Skeletal muscle tissue (tissue), 5 donors: ENCODE results near the gene VWF. TPM values are rescaled to one million over a fixed set of nuclear protein-coding genes. Genes with fewer than 3 reads are reported as not detected.

Experiments
- H3K27ac ChIP-seq: one replicate; pipeline ENCODE4 v1.7.0; 2013; ENCODE audit warnings: mild to moderate bottlenecking, low read depth, low read length, inconsistent platforms
- H3K27me3 ChIP-seq, 3 donors: one replicate each; pipeline ENCODE4 v1.7.0; 2013; ENCODE audit warnings: low read length in 3 of 3; ENCODE audit not compliant: control insufficient read depth in 3 of 3, insufficient read depth in 3 of 3
- H3K36me3 ChIP-seq, 3 donors: one replicate each; pipeline ENCODE4 v1.7.0; 2013; ENCODE audit warnings: low read length in 3 of 3; ENCODE audit not compliant: control insufficient read depth in 3 of 3, insufficient read depth in 3 of 3
- H3K4me1 ChIP-seq, 3 donors: one replicate each; pipeline ENCODE4 v1.7.0; 2013; ENCODE audit warnings: low read length in 3 of 3, mild to moderate bottlenecking in 3 of 3; ENCODE audit not compliant: control insufficient read depth in 3 of 3, insufficient read depth in 3 of 3
- H3K4me3 ChIP-seq, 3 donors: one replicate each; pipeline ENCODE4 v1.7.0; 2013; ENCODE audit warnings: low read length in 3 of 3
- H3K9ac ChIP-seq, 3 donors: one replicate each; pipeline ENCODE4 v1.7.0; 2013; ENCODE audit warnings: low read length in 3 of 3, mild to moderate bottlenecking in 3 of 3, moderate library complexity in 2 of 3, low read depth in 1 of 3
- H3K9me3 ChIP-seq, 3 donors: one replicate each; pipeline ENCODE4 v1.7.0; 2013; ENCODE audit warnings: low read length in 3 of 3; ENCODE audit not compliant: control insufficient read depth in 3 of 3
- small RNA-seq: library from RNA; depleted of rRNA; stranded (forward); fragments of <200 nt; gene quantifications from one replicate; pipeline ENCODE3, GENCODE V24; 2014
- total RNA-seq: library from RNA; depleted of rRNA; stranded (reverse); fragments of >200 nt; gene quantifications from one replicate; pipeline ENCODE4 v1.2.3, GENCODE V29; 2014
- donor health status: Osteomylitis.

The VWF gene
- total RNA-seq, 1 donor from 2014 or later = 58.5 TPM

- H3K9me3 ChIP-seq = no peaks in the 10 kb centered on the region
- H3K9ac ChIP-seq = no peak overlapping the region
- H3K36me3 ChIP-seq = peaks cover 0 to 2% (median 0%) of the 10 kb centered on the region in 3 donors
- H3K4me3 ChIP-seq = no peak overlapping the region
- H3K27me3 ChIP-seq = peaks cover 0 to 11% (median 5%) of the 10 kb centered on the region in 3 donors
- no peak overlapping the region for H3K27ac ChIP-seq
- H3K4me1 ChIP-seq = no peaks in the 10 kb centered on the region
Measured at GRCh38 chr12:5898874-5899273, 225.6 kb downstream of the VWF start.

Small RNAs within 50 kb of the gene (small RNA-seq; reads per million reads assigned to genes)
- not detected for gene RN7SL69P

Other genes with a start within 250 kb of the VWF start
- 4.7 TPM for gene ANO2, start 179.4 kb downstream of the VWF start, total RNA-seq
- gene CD9, start 75.7 kb upstream of the VWF start, total RNA-seq = 62.6 TPM
- 0.52 TPM for gene PLEKHG6, start 186.0 kb upstream of the VWF start, total RNA-seq
- 47.5 TPM for gene TNFRSF1A, start 217.4 kb upstream of the VWF start, total RNA-seq